Heart left ventricle (tissue), 16 donors: ENCODE results near the gene SLC25A11. TPM values are rescaled to one million over a fixed set of nuclear protein-coding genes. Genes with fewer than 3 reads are reported as not detected.

Experiments used
- ATAC-seq, 4 donors: fragments of 200-7000 bp; cut with Tn5 transposase; one replicate each; pipeline ENCODE4 v1.9.1; 2020 to 2022; ENCODE audit warnings: moderate library complexity in 4 of 4, mild to moderate bottlenecking in 3 of 4, moderate number of reproducible peaks in 1 of 4
- DNase-seq, 5 donors: peaks; one replicate each; pipeline ENCODE4 v3.0.0-alpha.2; 2020
- H3K27ac ChIP-seq, 12 donors: fragments of 200-600 bp; sonication (generic) in 4 of 12; one replicate each; pipeline versions ENCODE4 v1.5.0 to v1.8.0; 2016 to 2022; ENCODE audit warnings: mild to moderate bottlenecking in 2 of 12
- H3K27me3 ChIP-seq, 9 donors: fragments of 200-600 bp; sonication (generic) in 2 of 9; one replicate each; pipeline versions ENCODE4 v1.5.1 to v1.8.0; 2016 to 2022; ENCODE audit warnings: mild to moderate bottlenecking in 3 of 9
- H3K36me3 ChIP-seq, 9 donors: fragments of 200-600 bp; sonication (generic) in 2 of 9; one replicate each; pipeline versions ENCODE4 v1.5.0 to v1.8.0; 2018 to 2022; ENCODE audit warnings: mild to moderate bottlenecking in 2 of 9
- H3K4me1 ChIP-seq, 12 donors: fragments of 200-600 bp; sonication (generic) in 4 of 12; one replicate each; pipeline versions ENCODE4 v1.5.0 to v1.8.0; 2016 to 2022; ENCODE audit warnings: mild to moderate bottlenecking in 3 of 12
- H3K4me3 ChIP-seq, 12 donors: fragments of 200-600 bp; sonication (generic) in 4 of 12; one replicate each; pipeline versions ENCODE4 v1.5.0 to v1.8.0; 2017 to 2022; ENCODE audit warnings: mild to moderate bottlenecking in 9 of 12, moderate library complexity in 4 of 12
- H3K9me3 ChIP-seq, 12 donors: fragments of 200-600 bp; sonication (generic) in 4 of 12; one replicate each; pipeline versions ENCODE4 v1.5.0 to v1.8.0; 2016 to 2022; ENCODE audit warnings: mild to moderate bottlenecking in 1 of 12
- POLR2A ChIP-seq, 2 donors: fragments of 450-650 bp; IDR thresholded peaks; one replicate each; pipeline ENCODE4 v1.6.1; 2017; ENCODE audit warnings: antibody characterized with exemption in 2 of 2, mild to moderate bottlenecking in 2 of 2, moderate library complexity in 2 of 2
- WGBS, 4 donors: extraction: QIAGEN DNeasy Blood & Tissue Kit in 2 of 4; methylation state at CpG; one replicate each; pipeline versions ENCODE4 v1.1.5 to v1.1.7; 2013 to 2018; 5-methylcytosine and 5-hydroxymethylcytosine counted together
- intact Hi-C, 10 donors: fragments of 100-400 bp; cut with DNase I; formaldehyde crosslinking; loops; one replicate each; pipeline versions ENCODE4 v1.11.1 to v1.14.2; 2022
- polyA plus RNA-seq, 2 donors: library from polyadenylated mRNA; stranded (reverse); fragments of 200-250 nt; gene quantifications; one replicate each; pipeline ENCODE4 v1.2.3, GENCODE V29; 2013
- total RNA-seq, 9 donors: library from RNA; depleted of rRNA in 2 of 9; stranded (reverse); fragments of >200 nt in 2 of 9; fragmentation: NEBNext Ultra II Directional in 3 of 9; extraction: Animal tissue kit (Norgen Biotek cat#: 25700) in 3 of 9; gene quantifications; one replicate each; pipeline versions ENCODE4 v1.1.0 to v1.2.4, GENCODE V29; 2016 to 2023
- TF ChIP-seq, protein P1 (sequence below), 12 donors: fragments of 200-600 bp; sonication (generic) in 4 of 12; IDR thresholded peaks; one replicate each; pipeline versions ENCODE4 v1.5.0 to v1.8.0; 2018 to 2022; ENCODE audit warnings: antibody characterized with exemption in 12 of 12, mild to moderate bottlenecking in 5 of 12
- donor health status: ischemic (EF 13 %, LVEDD 7.1; RV severe dilation, severe dysfunction).
- donor health status: healthy with polysubstance abuse.
- donor health status: DM: no; HTN: yes; CAD: no.
- donor health status: DM: no; HTN: no; CAD: no.
- donor health status: ischemic (EF 25% LVEDD 6.9; RV normal size, moderate dysfunction).
- donor health status: ischemic (EF 25% LVEDD 5.7; RV mildly dilated, moderate dysfunction).
- donor health status: healthy.
- donor health status: DM: yes; HTN: yes; CAD: no.
- donor health status: ischemic (EF 35%, LVEDD 5.7; RV mildly dilated, moderate dysfunction).
- donor health status: nonischemic (EF 11% LVEDD 7.7; RV severe dilation, severe dysfunction).
- donor health status: DM: yes; HTN: yes; CAD: no.
- donor health status: PGD.
- donor health status: ischemic (EF 29% LVEDD 5.4; RV normal size, mild dysfunction).
- donor health status: nonischemic (EF 23%, LVEDD 6.1; RV moderate dilation, normal function).

SLC25A11 gene
- total and polyA plus RNA-seq, 11 donors, result 136 to 282 (median 168) TPM

GRCh38 chr17:4895657-4896331, 44.1 kb downstream of the SLC25A11 start:
- H3K4me3 ChIP-seq, result no peak overlapping the region
- no peak for TF ChIP-seq POLR2A (IDR thresholded peaks at IDR 0.05)
- TF ChIP-seq, protein P1, sequence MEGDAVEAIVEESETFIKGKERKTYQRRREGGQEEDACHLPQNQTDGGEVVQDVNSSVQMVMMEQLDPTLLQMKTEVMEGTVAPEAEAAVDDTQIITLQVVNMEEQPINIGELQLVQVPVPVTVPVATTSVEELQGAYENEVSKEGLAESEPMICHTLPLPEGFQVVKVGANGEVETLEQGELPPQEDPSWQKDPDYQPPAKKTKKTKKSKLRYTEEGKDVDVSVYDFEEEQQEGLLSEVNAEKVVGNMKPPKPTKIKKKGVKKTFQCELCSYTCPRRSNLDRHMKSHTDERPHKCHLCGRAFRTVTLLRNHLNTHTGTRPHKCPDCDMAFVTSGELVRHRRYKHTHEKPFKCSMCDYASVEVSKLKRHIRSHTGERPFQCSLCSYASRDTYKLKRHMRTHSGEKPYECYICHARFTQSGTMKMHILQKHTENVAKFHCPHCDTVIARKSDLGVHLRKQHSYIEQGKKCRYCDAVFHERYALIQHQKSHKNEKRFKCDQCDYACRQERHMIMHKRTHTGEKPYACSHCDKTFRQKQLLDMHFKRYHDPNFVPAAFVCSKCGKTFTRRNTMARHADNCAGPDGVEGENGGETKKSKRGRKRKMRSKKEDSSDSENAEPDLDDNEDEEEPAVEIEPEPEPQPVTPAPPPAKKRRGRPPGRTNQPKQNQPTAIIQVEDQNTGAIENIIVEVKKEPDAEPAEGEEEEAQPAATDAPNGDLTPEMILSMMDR (IDR thresholded peaks at IDR 0.05), result peak in 1 of 12 donors; percentile 8
- intact Hi-C loops, result loop anchor here in 1 of 10 donors (10.0 kb wide), 1 partner anchor 331 kb away; the partner anchor contains the start of gene GGT6
- H3K27me3 ChIP-seq, result peaks cover 0 to 20% (median 11%) of the 10 kb centered on the region in 9 donors
- no peak overlapping the region for H3K27ac ChIP-seq
- peaks cover 0 to 24% (median 16%) of the 10 kb centered on the region in 12 donors for H3K4me1 ChIP-seq
- no peaks in the 10 kb centered on the region for H3K9me3 ChIP-seq
- DNase-seq, result peak in 1 of 5 donors; percentile 53
- WGBS, 4 donors, result 73 to 80% (median 76%) methylated on average over 27 of the region's 27 CpGs
- no peak for ATAC-seq
- H3K36me3 ChIP-seq, result peaks cover 4 to 68% (median 65%) of the 10 kb centered on the region in 9 donors

DNA sequence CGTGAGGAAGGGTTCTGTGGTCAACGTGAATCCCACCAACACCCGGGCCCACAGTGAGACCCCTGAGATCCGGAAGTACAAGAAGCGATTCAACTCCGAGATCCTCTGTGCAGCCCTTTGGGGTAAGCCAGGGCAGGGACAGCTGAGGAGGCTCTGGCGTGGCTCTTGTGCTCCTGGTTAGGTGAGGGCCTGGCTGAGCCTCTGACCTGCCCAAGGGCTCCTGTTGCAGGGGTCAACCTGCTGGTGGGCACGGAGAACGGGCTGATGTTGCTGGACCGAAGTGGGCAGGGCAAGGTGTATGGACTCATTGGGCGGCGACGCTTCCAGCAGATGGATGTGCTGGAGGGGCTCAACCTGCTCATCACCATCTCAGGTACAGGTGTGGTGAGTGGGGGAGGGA, 44.7 kb downstream of the SLC25A11 start:
- WGBS, 4 donors, result 95 to 98% (median 96%) methylated on average over 13 of the region's 13 CpGs
- ATAC-seq, result no peak
- DNase-seq, result peak in 1 of 5 donors; percentile 51
- Histone ChIP-seq H3K9me3 (no peaks in the 10 kb centered on the region), H3K27ac (no peak overlapping the region), H3K27me3 (peaks cover 0 to 15% (median 11%) of the 10 kb centered on the region in 9 donors), H3K36me3 (peaks cover 4 to 75% (median 71%) of the 10 kb centered on the region in 9 donors), H3K4me1 (peaks cover 0 to 17% (median 13%) of the 10 kb centered on the region in 12 donors), H3K4me3 (no peak overlapping the region)
- intact Hi-C loops, result loop anchor here in 1 of 10 donors (10.0 kb wide), 1 partner anchor 330 kb away; the partner anchor contains the start of gene GGT6
- no peak for TF ChIP-seq POLR2A (IDR thresholded peaks at IDR 0.05)
- TF ChIP-seq, protein P1 (IDR thresholded peaks at IDR 0.05), result no peak

DNA sequence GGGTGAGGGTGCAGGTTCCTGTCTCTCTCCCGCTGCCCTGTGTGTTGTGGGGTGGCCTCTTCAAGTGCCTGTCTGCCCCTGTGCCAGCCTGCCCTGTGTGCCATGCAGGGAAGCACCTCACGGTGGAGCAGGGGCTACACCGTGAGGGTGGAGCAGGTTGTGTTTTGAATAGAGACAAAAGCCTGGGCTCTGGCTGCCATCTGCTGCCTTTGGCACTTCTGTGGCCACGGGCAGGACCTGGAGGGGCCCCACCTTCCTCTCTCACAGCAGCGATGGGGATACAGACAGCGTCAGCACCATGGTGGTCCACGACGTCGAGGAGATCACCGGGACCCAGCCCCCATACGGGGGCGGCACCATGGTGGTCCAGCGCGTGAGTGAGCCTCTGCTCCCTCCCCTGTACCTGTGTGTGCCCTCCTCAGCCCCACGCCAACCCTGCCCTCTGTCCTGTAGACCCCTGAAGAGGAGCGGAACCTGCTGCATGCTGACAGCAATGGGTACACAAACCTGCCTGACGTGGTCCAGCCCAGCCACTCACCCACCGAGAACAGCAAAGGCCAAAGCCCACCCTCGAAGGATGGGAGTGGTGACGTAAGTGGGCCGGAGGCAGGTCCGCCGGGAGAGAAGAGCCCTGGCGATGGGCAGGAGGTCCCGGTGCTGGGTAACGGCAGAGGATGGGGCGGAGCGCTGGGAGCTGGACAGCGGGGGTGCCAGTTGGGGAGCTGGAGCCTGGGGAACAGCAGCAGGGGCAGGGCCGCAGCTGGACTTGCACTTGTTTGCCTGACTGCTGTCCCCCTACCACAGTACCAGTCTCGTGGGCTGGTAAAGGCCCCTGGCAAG, 45.9 kb downstream of the SLC25A11 start:
- WGBS, 4 donors, result 89 to 92% (median 90%) methylated on average over 20 to 31 of the region's 31 CpGs
- ATAC-seq, result no peak
- TF ChIP-seq, protein P1 (IDR thresholded peaks at IDR 0.05), result no peak
- TF ChIP-seq POLR2A (IDR thresholded peaks at IDR 0.05), result no peak
- H3K9me3 ChIP-seq, result no peaks in the 10 kb centered on the region
- H3K27ac ChIP-seq, result no peak overlapping the region
- H3K4me1 ChIP-seq, result peaks cover 0 to 8% (median 4%) of the 10 kb centered on the region in 12 donors
- DNase-seq, result peak in 1 of 5 donors; percentile 48
- intact Hi-C loops, result loop anchor here in 2 of 10 donors (5.0 to 10.0 kb wide), 2 partner anchors 187 to 329 kb away; partner anchors contain the start of gene GGT6 (in 1 of the 2)
- H3K4me3 ChIP-seq, result no peak overlapping the region
- H3K27me3 ChIP-seq, result peaks cover 0 to 7% (median under 1%) of the 10 kb centered on the region in 9 donors
- H3K36me3 ChIP-seq, result peaks cover 4 to 84% (median 81%) of the 10 kb centered on the region in 9 donors
